Glomerular endothelial cell (primary cell): ENCODE data around the gene NTNG1. TPM values are rescaled to one million over a fixed set of nuclear protein-coding genes. Genes with fewer than 3 reads are reported as not detected.

Source experiments
- DNase-seq: peaks from one replicate; pipeline ENCODE4 v3.0.0-alpha.2; 2011; ENCODE audit warnings: low read depth, low spot score; ENCODE audit errors: extremely low read depth
- total RNA-seq: library from RNA; depleted of rRNA; stranded (reverse); fragments of >200 nt; gene quantifications from 2 replicates; pipeline ENCODE4 v1.2.3, GENCODE V29; 2015

NTNG1 gene
- total RNA-seq, 1 donor from 2014 or later, result 25.8 TPM

DNA sequence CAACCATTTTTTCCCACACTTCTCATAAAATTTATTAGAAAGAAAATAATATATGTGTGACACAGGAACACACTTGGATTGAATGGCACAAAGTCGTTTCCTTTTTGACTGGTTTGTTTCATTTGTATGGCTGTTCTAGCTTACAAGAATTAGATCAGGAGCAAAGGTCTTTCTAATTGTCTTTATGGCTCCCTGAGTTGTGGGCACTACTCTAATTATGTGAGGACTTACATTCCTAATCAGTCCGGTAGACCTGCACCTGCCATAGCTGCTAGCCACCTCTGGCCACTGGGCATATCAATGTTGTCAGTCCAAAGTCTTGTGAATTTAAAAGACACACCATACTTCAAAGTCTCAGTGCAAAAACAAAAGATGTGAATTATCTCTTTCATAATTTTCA, 346.7 kb downstream of the NTNG1 start:
- no peak for DNase-seq

DNA sequence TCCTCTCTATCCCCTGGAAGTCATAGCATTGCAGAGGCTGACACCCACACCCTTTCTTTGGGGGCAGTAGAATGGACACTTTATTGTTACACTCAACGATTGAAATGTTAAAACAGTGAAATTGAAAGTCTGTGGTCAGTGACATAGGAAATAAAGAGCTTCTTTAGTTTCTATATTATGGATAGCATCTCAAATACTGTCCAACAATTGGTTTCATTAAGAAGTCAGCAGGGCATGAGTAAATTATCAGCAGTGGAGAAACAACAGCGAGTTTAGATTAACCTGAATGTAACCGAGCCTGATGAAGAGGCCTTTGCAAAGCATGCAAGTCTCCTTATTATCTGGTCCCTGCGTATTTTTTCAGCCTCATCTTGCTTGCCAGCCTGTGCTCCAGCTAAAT, 350.7 kb downstream of the NTNG1 start:
- DNase-seq, result no peak

DNA sequence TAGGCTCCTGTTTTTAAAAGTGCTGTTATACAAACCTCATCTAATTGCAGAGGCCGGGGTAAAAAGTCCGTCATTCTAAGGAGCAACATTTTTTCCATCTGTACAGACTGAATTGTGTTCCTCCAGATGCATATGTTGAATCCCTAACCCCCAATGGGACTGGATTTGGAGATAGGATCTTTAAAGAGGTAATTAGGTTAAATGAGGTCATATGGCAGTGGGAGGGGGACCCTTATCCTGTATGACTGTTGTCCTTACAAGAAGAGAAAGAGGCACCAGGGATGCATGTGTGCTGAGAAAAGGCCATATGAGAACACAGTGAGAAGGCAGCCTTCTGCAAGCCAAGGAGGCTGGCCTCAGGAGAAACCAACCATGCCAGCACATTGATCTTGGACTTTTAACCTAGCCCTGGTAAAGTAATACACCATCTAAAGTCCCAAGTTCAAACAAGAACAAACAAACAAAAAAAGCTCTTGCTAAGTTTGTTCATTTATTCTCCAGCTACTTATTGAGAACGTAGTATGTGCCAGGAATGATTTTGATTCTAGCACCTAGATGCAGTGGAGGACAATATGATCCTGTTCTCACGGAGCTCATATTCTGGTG, 352.4 kb downstream of the NTNG1 start:
- no peak for DNase-seq

DNA sequence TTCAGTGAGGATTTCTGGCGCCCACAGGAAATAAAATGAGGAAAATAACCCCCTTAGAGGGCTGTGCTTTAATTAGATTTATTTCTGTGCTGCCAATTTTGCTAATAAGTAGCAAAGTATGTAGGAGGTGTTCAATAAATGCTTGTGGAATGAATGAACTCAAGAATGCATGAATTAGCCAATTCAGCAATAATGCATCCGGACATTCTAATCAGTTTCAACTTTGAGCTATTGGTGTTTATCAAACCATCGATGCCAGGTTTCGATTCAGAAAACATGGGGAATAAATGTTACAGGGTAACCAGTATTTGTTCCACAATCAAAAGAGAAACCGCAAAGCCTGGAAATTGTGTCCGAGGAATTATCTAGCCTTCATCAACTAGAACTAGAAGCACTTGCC, 353.2 kb downstream of the NTNG1 start:
- no peak for DNase-seq

DNA sequence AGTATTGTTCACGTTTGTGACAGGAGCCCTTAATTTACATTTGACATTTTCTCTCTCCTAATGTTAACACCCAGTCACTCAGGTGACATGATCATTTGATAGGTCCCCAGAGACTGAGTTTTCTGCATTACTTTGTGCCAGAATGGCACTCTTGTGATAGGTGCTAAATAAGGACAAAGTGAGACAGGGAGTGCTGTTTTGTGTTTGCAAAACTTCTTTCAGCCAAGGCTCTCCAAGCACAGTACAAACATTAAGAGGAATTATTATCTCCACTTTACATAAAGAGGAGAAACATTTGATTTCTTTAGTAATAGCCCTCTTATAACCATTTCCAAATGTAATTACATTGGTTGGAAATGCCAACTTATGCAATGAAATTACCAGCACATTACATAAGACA, 355.2 kb downstream of the NTNG1 start:
- no peak for DNase-seq

DNA sequence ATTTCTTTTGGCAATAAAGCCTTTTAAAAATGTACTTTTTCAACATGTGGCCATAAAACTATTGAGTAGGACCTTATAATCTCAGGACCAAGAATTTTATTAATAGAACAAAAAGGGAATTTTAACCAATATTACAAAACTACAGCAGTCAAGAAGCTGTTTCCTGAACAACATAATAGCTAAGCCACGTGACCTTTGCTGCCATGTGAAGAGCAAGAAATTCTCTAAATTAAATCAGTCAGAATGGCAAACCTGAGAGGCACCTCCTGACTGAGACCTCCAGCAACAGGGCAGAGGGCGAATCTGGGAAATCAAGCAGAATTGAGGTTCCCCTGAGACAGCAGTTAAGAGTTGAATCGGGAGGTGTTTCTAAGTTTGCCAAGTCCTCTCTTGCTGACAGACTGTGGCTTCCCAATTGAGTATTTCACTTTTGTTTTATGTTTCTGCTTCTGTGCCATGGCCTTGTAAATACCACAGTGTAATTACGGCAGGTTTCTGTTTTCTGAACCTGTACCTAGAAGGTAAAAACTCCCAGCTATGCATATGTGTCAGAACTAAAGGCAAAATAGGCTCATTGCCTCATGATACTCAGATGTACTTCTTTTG, 358.4 kb downstream of the NTNG1 start:
- no peak for DNase-seq

DNA sequence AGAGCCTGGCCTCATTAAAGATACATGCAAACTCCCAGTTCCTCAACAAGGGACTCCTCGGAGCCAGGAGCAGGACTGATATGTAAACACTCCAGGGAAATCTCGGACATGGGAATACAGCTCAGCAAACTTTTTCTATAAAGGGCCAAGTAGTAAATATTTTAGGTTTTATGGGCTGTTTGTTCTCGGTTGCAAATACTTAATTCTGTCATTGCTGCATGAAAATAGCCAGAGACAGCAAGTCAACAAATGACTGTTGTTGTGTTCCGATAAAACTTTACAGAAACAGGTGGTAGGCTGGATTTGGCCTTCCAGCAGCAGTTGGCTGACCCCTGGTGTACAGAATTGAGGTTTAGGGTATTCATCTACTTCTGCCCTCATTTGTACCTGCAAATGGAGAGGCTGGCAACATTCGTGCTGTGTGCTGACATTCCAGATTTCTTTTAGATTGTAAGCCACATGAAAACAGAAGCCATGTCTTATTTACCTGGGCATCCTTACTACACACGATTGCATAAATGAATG, 360.3 kb downstream of the NTNG1 start:
- DNase-seq, result no peak

DNA sequence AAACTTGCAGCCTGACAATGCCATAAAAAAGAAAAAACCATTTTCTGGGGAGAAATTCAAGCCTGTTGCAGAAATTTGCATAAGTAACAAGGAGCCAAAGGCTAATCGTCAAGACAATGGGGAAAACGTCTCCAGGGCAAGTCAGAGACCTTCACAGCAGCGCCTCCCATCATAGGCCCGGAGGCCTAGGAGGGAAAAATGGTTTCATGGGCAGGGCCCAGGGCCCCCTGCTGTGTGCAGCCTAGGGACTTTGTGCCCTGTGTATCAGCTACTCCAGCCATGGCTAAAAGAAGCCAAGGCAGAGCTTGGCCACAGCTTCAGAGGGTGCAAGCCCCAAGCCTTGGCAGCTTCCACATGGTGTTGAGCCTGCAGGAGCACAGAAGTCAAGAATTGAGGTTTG, 369.5 kb downstream of the NTNG1 start:
- no peak for DNase-seq

DNA sequence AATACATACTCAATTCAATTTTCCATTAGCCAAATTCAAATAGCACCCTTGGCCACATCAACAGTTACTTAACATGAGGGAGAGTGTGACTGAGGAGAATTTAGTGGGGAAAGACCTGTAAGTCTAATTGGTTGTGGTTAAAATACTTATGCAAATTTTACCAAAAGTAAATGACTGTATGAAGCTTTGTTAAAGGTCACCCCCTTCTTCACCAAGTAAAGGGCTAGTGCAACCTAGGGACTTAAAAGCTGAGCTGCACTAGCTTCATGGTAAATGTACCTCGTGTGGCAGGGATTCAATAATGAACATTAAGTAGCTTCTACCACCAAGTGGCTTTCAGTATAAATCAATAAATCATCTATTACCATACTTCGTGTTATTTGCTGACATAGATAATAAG, 372.0 kb downstream of the NTNG1 start:
- no peak for DNase-seq

DNA sequence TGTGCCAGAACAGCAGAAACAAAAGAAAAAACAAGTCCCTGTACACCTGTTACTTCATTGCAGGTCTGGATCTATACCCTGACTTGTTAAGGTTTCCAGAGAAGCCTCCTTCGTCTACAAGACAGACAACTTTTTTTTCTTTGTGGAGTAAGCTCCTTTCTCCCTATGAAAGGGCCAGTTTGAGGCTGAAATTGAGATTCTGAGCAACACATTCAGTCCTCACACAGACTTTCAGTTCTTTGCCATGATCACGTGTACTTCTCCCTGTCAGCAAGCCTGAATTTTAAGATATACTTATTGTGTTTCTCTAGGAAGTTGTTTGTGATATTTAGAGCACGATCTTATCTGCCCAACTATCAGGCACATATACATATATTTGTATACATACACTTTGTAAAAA, 374.0 kb downstream of the NTNG1 start:
- no peak for DNase-seq

DNA sequence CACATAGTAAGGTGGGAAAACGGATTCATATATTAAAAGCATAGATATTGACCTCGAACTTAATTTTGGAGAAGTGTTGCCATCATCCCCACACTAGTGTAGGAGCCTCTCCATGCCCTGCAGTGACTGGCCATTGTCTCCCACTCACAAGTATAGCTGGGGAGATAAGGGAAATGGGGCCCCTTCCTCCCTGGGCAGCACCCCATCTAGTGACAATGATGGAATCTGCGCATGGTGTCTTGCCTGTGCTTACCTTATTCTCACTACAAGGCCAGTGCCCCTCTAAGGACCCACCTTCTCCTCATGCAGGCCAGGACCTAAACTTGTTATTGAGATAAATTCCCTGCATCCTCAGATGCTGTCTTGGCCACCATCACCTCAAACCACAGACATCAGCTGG, 374.9 kb downstream of the NTNG1 start:
- DNase-seq, result no peak

DNA sequence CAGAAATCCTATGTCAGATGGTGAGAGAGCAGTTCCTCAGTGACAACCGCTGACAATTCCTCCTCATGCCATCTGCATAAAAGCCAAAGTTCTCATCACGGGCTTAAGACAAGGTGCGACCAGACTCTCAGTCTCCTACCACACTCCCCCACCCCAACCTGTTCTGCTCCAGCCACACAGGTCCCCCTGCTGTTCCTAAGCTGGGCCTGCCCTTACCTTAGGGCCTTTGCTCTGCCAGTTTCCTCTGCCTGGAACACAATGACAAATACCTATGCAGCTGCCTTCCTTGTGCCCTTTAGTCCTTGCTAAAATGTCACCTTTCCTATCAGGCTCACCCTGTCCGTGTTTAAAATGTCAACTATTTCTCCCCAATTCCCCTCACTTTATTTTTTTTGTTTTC, 382.2 kb downstream of the NTNG1 start:
- DNase-seq, result no peak

DNA sequence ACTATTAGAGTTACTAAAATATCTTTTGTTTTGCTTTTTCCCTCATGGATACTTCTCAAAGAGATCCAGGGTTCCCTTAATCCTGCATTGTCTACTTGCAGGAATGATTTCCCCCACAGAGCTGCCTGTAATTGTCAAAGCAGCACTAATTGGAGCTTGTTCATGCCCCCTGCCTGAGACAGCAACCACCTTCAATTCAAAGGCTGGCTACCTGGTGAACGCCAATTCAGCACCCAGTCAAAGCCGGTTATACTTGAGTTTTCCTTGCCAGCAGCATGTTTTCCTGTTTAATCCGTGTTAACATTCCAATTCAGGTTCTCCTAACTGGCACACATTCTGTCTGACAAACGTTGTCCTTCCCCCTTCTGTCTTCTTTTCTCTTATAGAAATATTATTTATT, 382.9 kb downstream of the NTNG1 start:
- no peak for DNase-seq

DNA sequence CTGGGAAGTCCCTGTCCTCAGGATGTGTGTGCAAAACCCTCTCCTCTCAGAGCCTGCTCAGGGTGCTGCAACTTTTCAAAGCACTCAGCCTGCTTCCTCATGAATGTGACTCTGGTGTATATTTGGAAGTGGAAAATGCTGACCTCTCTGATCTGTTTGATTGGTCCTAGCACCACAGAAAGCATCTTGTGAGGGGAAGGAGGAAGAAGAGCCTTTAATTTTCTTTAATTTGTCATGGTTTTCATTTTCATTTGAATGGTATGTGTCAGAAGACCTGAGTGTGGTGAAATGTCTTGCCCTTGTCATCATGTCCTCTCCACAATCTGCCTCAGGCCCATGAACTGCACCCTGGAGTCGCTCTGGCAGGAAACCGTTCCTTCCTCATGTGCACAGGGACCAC, 383.5 kb downstream of the NTNG1 start:
- DNase-seq, result no peak

DNA sequence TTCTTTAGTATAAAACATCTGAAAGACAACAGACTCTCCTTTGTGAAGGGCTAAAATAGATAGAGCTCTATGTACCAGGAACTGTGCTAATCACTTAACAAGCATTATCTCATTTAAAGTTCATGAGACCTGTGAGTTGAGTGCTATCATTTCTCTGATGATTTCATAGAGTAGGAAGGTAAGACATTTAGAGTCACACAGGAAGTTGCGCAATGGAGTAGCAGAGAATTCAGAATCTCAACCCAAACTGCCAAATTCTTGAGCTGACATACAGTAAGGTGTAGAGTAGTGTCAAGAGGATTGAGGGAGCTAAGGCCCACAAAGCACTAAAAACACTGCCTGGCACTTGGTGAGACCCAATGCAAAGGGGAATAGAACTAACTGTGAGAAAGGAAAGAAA, 384.3 kb downstream of the NTNG1 start:
- no peak for DNase-seq

DNA sequence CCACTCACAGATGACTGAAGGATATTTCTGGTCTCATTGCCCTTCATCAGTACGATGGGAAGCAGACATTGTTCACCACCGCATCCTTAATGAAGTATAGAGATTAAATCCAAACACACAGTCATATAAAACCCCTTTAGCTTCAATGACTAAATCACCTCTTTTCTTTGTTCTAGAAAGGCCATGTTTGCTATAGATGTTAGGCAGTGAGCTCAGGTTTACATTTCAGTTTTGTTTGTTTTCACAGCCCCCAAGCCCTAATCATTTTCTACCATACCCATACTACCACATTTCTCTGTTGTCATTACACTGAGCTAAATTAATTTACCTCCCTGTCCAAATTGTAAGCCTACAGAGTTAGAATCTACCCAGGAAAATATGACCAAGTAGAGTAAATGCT, 385.1 kb downstream of the NTNG1 start:
- DNase-seq, result no peak

DNA sequence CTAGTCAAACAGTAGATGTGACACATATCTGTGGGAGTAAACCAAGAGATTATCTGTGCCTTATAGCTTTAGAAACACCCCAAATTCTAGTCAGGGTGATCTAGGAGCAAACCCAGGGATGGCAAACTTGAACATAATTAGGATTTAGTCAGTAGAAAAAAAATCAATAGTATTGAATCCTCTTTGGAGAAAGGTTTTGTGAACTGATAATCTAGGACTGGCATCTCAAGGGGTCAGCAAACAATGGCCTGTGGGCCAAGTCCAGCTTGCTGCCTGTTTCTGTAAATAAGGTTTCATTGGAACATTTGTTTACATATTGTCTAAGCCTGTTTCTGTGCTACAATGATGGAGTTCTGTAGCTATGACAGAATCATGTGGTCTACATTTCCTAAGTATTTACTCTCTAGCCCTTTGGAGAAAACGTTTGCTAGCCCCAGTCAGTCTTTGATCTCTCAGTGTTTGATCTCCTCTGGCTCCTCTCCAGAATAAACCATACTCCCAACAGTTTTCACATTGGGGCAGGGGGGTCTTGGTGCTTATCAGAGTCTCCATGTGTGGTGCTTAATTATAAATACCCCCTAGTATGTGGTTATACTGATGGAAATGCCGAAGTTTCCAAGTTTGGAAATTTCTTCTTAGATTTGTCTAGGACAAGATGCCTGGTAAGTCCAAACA, 385.8 kb downstream of the NTNG1 start:
- DNase-seq, result no peak

DNA sequence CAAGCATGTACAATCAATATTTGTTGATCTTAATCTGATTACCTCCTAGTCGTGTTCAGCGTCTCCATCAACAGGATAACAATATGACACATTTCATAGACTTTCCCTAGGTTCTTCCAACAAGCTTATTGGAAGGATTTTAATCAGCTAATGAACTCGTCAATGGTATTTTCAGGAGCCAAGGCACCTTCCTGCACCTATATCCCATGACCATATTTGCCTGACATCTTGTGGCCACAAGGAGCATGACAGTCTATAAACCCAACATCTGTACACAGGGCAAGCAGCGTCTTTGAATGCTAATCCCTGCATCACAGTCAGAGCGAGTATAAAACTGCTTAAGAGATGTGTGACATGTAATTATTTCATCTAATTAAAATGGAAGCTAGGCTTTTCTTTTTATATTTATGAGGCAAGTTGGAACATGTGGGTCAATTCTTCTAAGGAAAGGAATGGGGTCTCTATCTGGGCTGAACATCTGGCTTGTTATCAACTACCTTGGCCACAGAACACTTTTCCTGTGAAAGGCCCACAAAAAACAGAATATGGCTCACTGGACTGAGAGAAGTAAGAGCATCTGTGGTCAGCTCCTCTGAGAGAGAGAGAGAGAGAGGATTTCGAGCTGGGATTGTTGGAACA, 388.8 kb downstream of the NTNG1 start:
- DNase-seq, result no peak

DNA sequence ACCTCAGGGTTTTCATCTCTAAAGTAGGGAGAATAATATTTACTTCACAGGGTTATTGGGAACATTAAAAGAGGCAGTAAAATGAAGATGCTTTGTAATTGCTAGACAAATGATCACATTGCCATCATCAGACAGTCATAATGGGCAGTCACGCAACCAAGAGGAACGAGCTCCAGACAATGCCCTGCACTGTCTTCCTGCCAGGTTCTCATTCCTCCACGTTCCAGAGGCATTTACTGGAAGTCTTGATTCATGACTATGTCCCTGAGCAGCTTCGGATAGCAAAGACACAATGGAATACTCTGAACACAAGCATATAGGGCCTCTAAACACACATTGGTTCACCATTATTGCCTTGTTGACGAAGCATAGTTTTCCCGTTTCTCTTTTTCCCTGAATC, 389.7 kb downstream of the NTNG1 start:
- DNase-seq, result no peak

DNA sequence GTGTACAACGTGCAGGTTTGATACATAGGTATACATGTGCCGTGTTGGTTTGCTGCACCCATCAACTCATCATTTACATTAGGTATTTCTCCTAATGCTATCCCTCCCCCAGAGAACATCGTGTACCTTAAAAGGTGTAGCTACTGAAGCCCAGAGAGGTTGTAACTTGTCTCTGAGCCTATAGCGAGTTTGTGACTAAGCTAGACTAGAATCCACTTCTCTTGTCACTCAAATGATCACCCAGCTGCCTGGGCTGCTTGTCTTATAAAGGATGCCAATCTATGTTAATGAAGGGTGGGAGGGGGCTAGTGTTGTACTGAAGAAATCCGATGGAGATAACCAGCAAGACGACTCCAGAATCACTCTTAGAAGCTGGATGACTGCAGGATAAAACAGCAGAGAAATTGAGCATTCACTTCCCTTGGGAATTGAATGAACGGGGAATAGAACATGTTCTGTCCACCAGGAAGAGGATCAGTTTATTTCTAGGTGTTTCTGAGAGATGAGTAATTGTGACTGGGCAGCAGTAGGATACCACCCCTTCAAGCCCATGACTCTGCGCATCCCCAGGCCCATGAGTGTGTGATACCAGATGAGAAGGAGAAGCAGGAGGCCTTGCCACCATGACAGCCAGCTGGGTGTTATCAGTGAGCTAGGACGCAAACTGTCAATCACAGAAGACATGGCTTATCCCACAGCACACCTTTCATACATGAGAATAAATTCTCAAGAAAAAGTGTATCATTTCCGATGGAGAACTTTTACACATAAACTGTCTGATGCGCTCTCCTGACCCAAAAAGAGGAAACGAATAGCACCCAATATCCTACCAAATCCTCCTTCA, 390.4 kb downstream of the NTNG1 start:
- no peak for DNase-seq

DNA sequence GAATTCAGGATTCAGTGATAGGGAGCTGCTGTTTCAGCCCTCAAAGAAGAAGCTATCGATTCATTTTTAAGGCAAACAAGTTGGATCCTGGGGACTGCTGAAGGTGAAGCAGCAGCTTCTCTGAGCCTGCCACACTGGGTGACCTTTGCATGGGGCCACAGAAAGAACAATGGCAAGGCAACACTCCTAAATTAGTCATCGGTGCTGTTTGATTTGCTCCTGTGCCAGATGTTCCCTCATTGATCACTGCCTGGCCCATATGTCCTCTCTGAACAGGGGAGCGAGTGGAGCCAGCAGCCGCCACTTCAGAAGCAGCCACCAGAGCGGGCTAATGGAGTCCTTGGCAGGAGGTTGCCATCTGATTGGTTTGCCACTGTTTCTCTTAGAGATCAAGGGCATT, 391.5 kb downstream of the NTNG1 start:
- DNase-seq, result no peak
